ENCODE data around the gene APOL6.

DNA sequence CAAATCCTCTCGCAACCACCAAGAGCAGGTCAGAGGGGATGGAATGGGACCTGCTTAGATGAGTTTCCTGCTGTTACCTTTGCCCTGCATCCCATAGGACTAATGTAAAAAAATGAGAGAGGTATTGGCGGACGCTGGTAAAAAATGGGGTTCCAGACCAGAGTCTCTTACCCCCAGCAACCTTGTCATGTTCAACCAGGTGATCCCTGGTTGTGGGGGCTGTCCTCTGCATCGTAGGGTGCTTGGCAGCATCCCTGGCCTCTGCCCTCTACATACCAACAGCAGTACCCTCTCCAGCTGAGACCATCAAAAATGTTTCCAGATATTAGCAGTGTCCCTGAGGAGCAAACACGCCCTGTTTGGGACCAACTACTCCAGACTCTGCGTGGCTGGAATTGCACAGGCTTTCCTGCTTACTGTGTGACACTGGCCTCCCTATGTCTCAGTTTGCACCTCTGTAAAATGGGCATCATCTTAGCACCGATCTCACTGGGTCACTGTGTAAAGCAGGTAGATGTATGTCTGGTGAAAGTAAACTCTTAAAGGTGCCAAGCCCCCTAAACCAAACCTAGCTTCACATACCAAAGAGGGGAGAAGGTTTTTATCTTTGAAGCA lies 1.5 kb downstream of the APOL6 start:
- TF ChIP-seq, protein P1, sequence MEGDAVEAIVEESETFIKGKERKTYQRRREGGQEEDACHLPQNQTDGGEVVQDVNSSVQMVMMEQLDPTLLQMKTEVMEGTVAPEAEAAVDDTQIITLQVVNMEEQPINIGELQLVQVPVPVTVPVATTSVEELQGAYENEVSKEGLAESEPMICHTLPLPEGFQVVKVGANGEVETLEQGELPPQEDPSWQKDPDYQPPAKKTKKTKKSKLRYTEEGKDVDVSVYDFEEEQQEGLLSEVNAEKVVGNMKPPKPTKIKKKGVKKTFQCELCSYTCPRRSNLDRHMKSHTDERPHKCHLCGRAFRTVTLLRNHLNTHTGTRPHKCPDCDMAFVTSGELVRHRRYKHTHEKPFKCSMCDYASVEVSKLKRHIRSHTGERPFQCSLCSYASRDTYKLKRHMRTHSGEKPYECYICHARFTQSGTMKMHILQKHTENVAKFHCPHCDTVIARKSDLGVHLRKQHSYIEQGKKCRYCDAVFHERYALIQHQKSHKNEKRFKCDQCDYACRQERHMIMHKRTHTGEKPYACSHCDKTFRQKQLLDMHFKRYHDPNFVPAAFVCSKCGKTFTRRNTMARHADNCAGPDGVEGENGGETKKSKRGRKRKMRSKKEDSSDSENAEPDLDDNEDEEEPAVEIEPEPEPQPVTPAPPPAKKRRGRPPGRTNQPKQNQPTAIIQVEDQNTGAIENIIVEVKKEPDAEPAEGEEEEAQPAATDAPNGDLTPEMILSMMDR (IDR thresholded peaks at IDR 0.05; ENCODE audit: low read length), result no peak
- TF ChIP-seq EZH2 (optimal IDR thresholded peaks at IDR 0.05; ENCODE audit: low read depth, low read length), result no peak
